H9 (cell line): ENCODE results near the gene GPALPP1. TPM values are rescaled to one million over a fixed set of nuclear protein-coding genes. Genes with fewer than 3 reads are reported as not detected.

Experiments used
- DNase-seq: peaks from one replicate; pipeline ENCODE4 v3.0.0-alpha.2; 2017
- H2AFZ ChIP-seq: one replicate; pipeline ENCODE4 v1.6.1; 2013; ENCODE audit warnings: mild to moderate bottlenecking, low read length, control low read depth, moderate library complexity
- H2AK5ac ChIP-seq: 2 replicates; pipeline ENCODE4 v1.6.1; 2013; ENCODE audit warnings: low read length, control low read depth, mixed read lengths; ENCODE audit not compliant: insufficient read length
- H2BK120ac ChIP-seq: one replicate; pipeline ENCODE4 v1.6.1; 2013; ENCODE audit warnings: low read depth, mild to moderate bottlenecking, low read length, control low read depth, inconsistent platforms; ENCODE audit not compliant: poor library complexity, severe bottlenecking
- H2BK12ac ChIP-seq: 2 replicates; pipeline ENCODE4 v1.6.1; 2013; ENCODE audit warnings: low read length, control low read depth, mixed read lengths, low read depth; ENCODE audit not compliant: insufficient read length
- H2BK15ac ChIP-seq: 2 replicates; pipeline ENCODE4 v1.6.1; 2013; ENCODE audit warnings: low read depth, low read length, control low read depth
- H2BK20ac ChIP-seq: one replicate; pipeline ENCODE4 v1.6.1; 2013; ENCODE audit warnings: low read depth, mild to moderate bottlenecking, low read length, control low read depth, inconsistent platforms; ENCODE audit not compliant: poor library complexity, severe bottlenecking
- H2BK5ac ChIP-seq: 2 replicates; pipeline ENCODE4 v1.6.1; 2013; ENCODE audit warnings: low read length, control low read depth, mixed read lengths; ENCODE audit not compliant: insufficient read length
- H3K14ac ChIP-seq: 2 replicates; pipeline ENCODE4 v1.6.1; 2013; ENCODE audit warnings: low read length, control low read depth; ENCODE audit not compliant: insufficient read depth
- H3K18ac ChIP-seq: 2 replicates; pipeline ENCODE4 v1.6.1; 2013; ENCODE audit warnings: low read depth, mild to moderate bottlenecking, mixed read lengths, low read length, control low read depth; ENCODE audit not compliant: insufficient read length
- H3K23ac ChIP-seq: 2 replicates; pipeline ENCODE4 v1.6.1; 2013; ENCODE audit warnings: low read length, control low read depth, mixed read lengths, low read depth; ENCODE audit not compliant: insufficient read length
- H3K23me2 ChIP-seq: 2 replicates; pipeline ENCODE4 v1.6.1; 2013; ENCODE audit warnings: low read depth, mild to moderate bottlenecking, mixed read lengths, low read length, control low read depth; ENCODE audit not compliant: insufficient read length, poor library complexity, severe bottlenecking
- H3K27ac ChIP-seq: 2 replicates; pipeline ENCODE4 v1.5.1; 2013; ENCODE audit warnings: low read length, control low read depth, mixed read lengths, low read depth; ENCODE audit not compliant: insufficient read length
- H3K27me3 ChIP-seq: 2 replicates; pipeline ENCODE4 v1.6.1; 2013; ENCODE audit warnings: low read length, control low read depth, inconsistent platforms; ENCODE audit not compliant: insufficient read depth
- H3K4ac ChIP-seq: 2 replicates; pipeline ENCODE4 v1.6.1; 2013; ENCODE audit warnings: low read depth, mild to moderate bottlenecking, control low read depth, inconsistent platforms, low read length, moderate library complexity
- H3K4me1 ChIP-seq: 2 replicates; pipeline ENCODE4 v1.6.1; 2013; ENCODE audit warnings: low read length, control low read depth, inconsistent platforms; ENCODE audit not compliant: insufficient read depth
- H3K4me2 ChIP-seq: 2 replicates; pipeline ENCODE4 v1.6.1; 2013; ENCODE audit warnings: low read length, control low read depth, mixed read lengths; ENCODE audit not compliant: insufficient read length, insufficient read depth
- H3K56ac ChIP-seq: 2 replicates; pipeline ENCODE4 v1.6.1; 2013; ENCODE audit warnings: low read depth, mild to moderate bottlenecking, mixed read lengths, low read length, control low read depth; ENCODE audit not compliant: insufficient read length
- H3K79me1 ChIP-seq: 2 replicates; pipeline ENCODE4 v1.6.1; 2013; ENCODE audit warnings: low read depth, mild to moderate bottlenecking, moderate library complexity, low read length, control low read depth, inconsistent platforms; ENCODE audit not compliant: insufficient read depth, poor library complexity, severe bottlenecking
- H3K79me2 ChIP-seq: 2 replicates; pipeline ENCODE4 v1.6.1; 2013; ENCODE audit warnings: low read length, control low read depth, inconsistent platforms; ENCODE audit not compliant: insufficient read depth
- H3K9ac ChIP-seq: 2 replicates; pipeline ENCODE4 v1.6.1; 2013; ENCODE audit warnings: low read length, control low read depth, mixed read lengths; ENCODE audit not compliant: insufficient read length; ENCODE audit errors: extremely low read depth
- H3K9me3 ChIP-seq: one replicate; pipeline ENCODE4 v1.6.1; 2013; ENCODE audit warnings: low read depth, low read length, inconsistent platforms; ENCODE audit not compliant: control insufficient read depth
- H3T11ph ChIP-seq: one replicate; pipeline ENCODE4 v1.6.1; 2013; ENCODE audit warnings: mild to moderate bottlenecking, low read length, control low read depth, inconsistent platforms
- H4K20me1 ChIP-seq: one replicate; pipeline ENCODE4 v1.6.1; 2013; ENCODE audit not compliant: control insufficient read depth, insufficient read length, insufficient read depth
- H4K5ac ChIP-seq: 2 replicates; pipeline ENCODE4 v1.6.1; 2013; ENCODE audit warnings: low read depth, mild to moderate bottlenecking, mixed read lengths, low read length, control low read depth; ENCODE audit not compliant: insufficient read length
- H4K8ac ChIP-seq: replicated peaks from 2 replicates; pipeline ENCODE4 v1.6.1; 2013; ENCODE audit warnings: low read length, control low read depth, mixed read lengths, low read depth; ENCODE audit not compliant: insufficient read length
- H4K91ac ChIP-seq: 2 replicates; pipeline ENCODE4 v1.6.1; 2013; ENCODE audit warnings: low read depth, mild to moderate bottlenecking, moderate library complexity, mixed read lengths, low read length, control low read depth; ENCODE audit not compliant: insufficient read length
- H3K27ac Mint-ChIP-seq, 3 experiments: 2 replicates in 2 of 3; 3 replicates in 1 of 3; pipeline ENCODE4 v1.8.0; 2020 to 2021; ENCODE audit warnings: mixed read lengths in 3 of 3, mild to moderate bottlenecking in 1 of 3, moderate library complexity in 1 of 3
- H3K27me3 Mint-ChIP-seq: 2 replicates; pipeline ENCODE4 v1.8.0; 2021; ENCODE audit warnings: low read depth, mild to moderate bottlenecking, moderate library complexity, mixed read lengths
- H3K36me3 Mint-ChIP-seq, 3 experiments: 2 replicates in 2 of 3; 3 replicates in 1 of 3; pipeline ENCODE4 v1.8.0; 2020 to 2021; ENCODE audit warnings: low read depth in 3 of 3, mixed read lengths in 3 of 3; ENCODE audit not compliant: insufficient read depth in 1 of 3
- H3K4me1 Mint-ChIP-seq, 2 experiments: 2 replicates each; pipeline ENCODE4 v1.8.0; 2020; ENCODE audit warnings: mixed read lengths in 2 of 2
- H3K4me3 Mint-ChIP-seq, 2 experiments: 2 replicates in 1 of 2; 3 replicates in 1 of 2; pipeline ENCODE4 v1.8.0; 2020 to 2021; ENCODE audit warnings: mild to moderate bottlenecking in 2 of 2, mixed read lengths in 2 of 2, moderate library complexity in 1 of 2
- H3K9me3 Mint-ChIP-seq, 2 experiments: 2 replicates in 1 of 2; 3 replicates in 1 of 2; pipeline ENCODE4 v1.8.0; 2020; ENCODE audit warnings: mild to moderate bottlenecking in 2 of 2, mixed read lengths in 2 of 2, moderate library complexity in 1 of 2
- CTCF ChIP-seq: fragments of 200-600 bp; sonication (generic); conservative IDR thresholded peaks from 3 replicates; pipeline ENCODE4 v1.8.0; 2021; ENCODE audit warnings: antibody characterized with exemption, mild to moderate bottlenecking
- WGBS: extraction: QIAGEN DNeasy Blood & Tissue Kit; methylation state at CpG from one replicate; pipeline ENCODE4 v1.1.7; 2013; ENCODE audit warnings: missing lambda C conversion rate, low lambda C conversion rate, mixed read lengths; ENCODE audit not compliant: insufficient read length; ENCODE audit errors: extremely low coverage; 5-methylcytosine and 5-hydroxymethylcytosine counted together
- total RNA-seq: library from RNA; stranded (reverse); gene quantifications from 2 replicates; pipeline ENCODE4 v1.2.1, GENCODE V29; 2021

Gene GPALPP1
- total RNA-seq, 1 experiment from 2014 or later = 21.9 TPM

GRCh38 chr13:44952671-44953070, 36.7 kb upstream of the GPALPP1 start:
- H3K9me3 Mint-ChIP-seq = no peaks in the 10 kb centered on the region
- no peaks in the 10 kb centered on the region for H3K23me2 ChIP-seq
- no peaks in the 10 kb centered on the region for H3K4me1 ChIP-seq
- no peak overlapping the region for H3K14ac ChIP-seq
- no peak for TF ChIP-seq CTCF
- no peak overlapping the region for H3K27ac ChIP-seq
- no peak overlapping the region for H4K91ac ChIP-seq
- H3K23ac ChIP-seq = no peak overlapping the region
- no peaks in the 10 kb centered on the region for H3K9me3 ChIP-seq
- no peaks in the 10 kb centered on the region for H3K4me1 Mint-ChIP-seq
- H3K27me3 ChIP-seq = no peaks in the 10 kb centered on the region
- no peak overlapping the region for H3K4ac ChIP-seq
- H3K79me2 ChIP-seq = no peaks in the 10 kb centered on the region
- no peak overlapping the region for H2AFZ ChIP-seq
- peaks cover 8 to 22% (median 15%) of the 10 kb centered on the region in 3 experiments; a peak in 5 of 7 replicates for H3K36me3 Mint-ChIP-seq
- H4K8ac ChIP-seq = no peak overlapping the region
- H3K27me3 Mint-ChIP-seq = no peaks in the 10 kb centered on the region
- H4K20me1 ChIP-seq = no peaks in the 10 kb centered on the region
- no peak for DNase-seq
- no peak overlapping the region for H3K18ac ChIP-seq
- no peaks in the 10 kb centered on the region for H3K79me1 ChIP-seq
- no peak overlapping the region for H3K56ac ChIP-seq
- no peak overlapping the region for H2BK20ac ChIP-seq
- no peak overlapping the region for H2BK5ac ChIP-seq
- WGBS = no CpG with 5 or more reads among the region's 2 CpGs
- no peak overlapping the region for H2BK15ac ChIP-seq
- no peak overlapping the region for H2AK5ac ChIP-seq
- H4K5ac ChIP-seq = no peak overlapping the region
- H3K9ac ChIP-seq = no peak overlapping the region
- H3K27ac Mint-ChIP-seq = no peak overlapping the region
- no peak overlapping the region for H3K4me2 ChIP-seq
- H3K4me3 Mint-ChIP-seq = no peak overlapping the region
- H3T11ph ChIP-seq = no peak overlapping the region
- no peak overlapping the region for H2BK12ac ChIP-seq
- H2BK120ac ChIP-seq = no peak overlapping the region
